DMS153 treated with DMSO at 0.1 percent for 48 hours (cell line): ENCODE results near the gene PAX2.
"Not testable (repeated sequence)": the region's sequence is repeated elsewhere in the genome, so short reads cannot be mapped to it uniquely, and the experiment has no call there.

ENCODE experiments used
- DNase-seq: peaks from one replicate; lab custom pipeline; 2025; ENCODE audit not compliant: unreplicated experiment; lab: John Stamatoyannopoulos, UW

PAX2 gene

DNA sequence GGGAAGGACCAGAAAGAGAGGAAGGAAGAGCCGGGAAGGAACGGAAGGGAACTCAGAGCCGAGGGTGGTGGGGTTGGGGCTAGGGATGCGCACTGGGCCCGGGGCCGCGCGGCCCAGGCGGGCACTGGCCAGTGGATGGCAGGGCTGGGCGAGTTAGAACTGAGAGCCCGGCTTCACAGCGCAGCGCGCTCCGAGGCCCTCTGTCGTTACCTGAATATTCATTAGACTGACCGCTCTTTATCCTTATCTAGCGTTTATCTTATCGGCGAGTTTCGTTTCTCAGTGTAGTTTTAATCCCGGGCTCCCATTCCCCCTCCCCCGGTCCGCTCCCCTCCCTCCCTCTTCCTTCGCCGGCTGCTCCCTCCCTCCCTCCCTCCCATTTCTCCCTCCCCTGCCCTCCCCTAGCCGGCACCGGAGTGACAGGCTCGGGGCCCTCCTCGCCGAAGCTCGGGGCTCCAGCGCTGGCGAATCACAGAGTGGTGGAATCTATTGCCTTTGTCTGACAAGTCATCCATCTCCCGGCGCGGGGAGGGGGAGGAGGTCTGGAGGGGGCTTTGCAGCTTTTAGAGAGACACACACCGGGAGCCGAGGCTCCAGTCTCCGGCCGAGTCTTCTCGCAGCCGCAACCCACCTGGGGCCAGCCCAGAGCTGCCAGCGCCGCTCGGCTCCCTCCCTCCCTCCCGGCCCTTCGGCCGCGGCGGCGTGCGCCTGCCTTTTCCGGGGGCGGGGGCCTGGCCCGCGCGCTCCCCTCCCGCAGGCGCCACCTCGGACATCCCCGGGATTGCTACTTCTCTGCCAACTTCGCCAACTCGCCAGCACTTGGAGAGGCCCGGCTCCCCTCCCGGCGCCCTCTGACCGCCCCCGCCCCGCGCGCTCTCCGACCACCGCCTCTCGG, at the start of gene PAX2:
Gene PAX2, plus strand, starts transcription at position 596 of the 895 bp plus-strand sequence. CDS start 679 bp downstream, outside the sequence.
- no peak for DNase-seq

DNA sequence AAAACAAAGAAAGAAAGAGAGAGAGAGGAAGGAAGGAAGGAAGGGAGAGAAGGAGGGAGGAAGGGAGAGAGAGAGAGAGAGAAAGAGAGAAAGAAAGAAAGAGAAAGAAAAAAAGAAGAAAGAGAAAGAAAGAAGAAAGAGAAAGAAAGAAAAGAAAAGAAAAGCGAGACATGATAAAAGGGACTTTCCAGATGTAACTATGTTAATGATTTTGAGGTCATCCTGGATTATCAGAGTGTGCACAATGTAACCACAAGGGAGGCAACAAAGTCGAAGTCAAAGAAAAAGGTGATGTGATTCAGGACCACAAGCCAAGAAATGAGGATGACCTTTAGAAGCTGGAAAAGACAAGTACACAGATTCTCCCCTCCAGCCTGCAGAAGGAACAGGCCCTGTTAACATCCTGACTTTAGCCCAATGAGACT, 48.9 kb upstream of the PAX2 start:
- DNase-seq, result no peak

DNA sequence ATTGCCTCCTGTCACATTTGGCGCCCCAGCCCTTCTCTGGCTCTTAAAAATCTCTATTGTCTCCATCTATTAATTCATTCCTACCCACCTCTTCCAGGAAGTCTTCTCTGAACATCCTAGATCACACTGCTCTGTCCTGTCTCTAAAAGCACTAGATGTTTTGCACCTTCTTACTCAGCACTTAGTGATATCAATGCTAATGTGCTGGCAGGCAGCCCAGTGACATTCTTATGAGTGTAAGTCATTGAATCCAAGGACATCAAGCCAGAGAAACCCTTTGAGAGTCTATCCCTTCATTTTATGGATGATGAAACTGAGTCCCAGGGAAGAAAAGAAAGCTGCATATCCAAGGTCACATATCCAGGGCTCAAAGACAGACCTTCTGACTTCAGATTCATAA, 48.3 kb upstream of the PAX2 start:
- no peak for DNase-seq

DNA sequence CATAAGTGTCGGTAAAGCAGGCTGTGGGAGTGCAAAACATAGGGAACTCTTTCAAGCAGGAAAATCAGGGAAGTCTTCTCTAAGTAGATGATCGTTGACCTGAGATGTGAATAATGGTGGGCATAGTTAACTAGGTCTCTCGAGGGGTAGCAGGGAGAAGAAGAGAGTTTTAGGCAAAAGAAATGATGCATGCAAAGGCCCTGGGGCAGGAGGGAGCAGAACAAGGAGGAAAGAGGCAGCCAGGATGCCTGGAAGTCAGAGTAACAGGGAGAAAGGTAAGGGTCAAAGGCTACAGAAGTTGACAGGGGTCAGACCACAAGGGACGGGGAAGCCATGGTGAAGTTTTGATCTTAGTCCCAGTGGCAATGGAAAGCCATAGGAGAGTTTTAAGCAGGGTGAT, 47.8 kb upstream of the PAX2 start:
- DNase-seq, result no peak

DNA sequence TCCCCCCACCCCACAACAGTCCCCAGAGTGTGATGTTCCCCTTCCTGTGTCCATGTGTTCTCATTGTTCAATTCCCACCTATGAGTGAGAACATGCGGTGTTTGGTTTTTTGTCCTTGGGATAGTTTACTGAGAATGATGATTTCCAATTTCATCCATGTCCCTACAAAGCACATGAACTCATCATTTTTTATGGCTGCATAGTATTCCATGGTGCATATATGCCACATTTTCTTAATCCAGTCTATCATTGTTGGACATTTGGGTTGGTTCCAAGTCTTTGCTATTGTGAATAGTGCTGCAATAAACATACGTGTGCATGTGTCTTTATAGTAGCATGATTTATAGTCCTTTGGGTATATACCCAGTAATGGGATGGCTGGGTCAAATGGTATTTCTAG, 43.7 kb upstream of the PAX2 start:
- not testable (repeated sequence) for DNase-seq

DNA sequence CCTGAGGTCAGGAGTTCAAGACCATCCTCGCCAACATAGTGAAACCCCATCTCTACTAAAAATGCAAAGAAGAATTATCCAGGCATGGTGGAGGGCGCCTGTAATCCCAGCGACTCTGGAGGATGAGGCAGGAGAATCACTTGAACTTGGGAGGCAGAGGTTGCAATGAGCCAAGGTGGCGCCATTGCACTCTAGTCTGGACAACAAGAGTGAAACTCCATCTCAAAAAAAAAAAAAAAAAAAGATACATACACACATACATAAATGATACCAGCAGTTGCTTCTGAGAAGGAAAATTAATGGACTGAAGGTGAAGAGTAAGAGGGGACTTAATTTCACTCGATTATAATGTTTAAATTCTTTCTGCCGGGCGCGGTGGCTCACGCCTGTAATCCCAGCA, 40.2 kb upstream of the PAX2 start:
- no peak for DNase-seq

DNA sequence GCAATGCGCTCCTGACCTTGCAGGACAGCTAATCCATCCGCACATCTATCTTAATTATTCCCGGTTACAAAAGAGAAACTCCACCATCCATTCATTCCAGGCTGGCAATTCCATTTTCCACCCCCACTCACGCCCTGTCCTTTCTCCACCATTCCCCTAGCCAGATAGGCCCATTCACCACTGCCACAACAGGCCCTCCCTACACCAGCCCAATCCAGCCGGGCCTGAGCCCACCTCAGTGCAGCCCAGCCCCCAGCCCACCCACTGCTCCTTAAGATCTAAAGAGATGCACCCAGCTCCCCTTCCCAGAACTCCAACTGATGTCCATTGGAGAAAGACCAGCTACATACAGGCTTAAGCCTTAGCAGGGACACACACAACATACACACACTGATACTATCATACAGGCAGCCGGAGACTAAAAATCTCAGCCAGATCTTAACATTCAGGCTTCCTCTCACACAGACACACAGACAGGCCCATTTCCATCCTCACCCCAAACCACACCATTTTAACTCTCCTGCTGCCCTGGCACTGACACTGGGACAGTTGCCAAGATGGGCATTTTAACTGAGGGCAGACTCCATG, 38.0 kb upstream of the PAX2 start:
- DNase-seq, result no peak

DNA sequence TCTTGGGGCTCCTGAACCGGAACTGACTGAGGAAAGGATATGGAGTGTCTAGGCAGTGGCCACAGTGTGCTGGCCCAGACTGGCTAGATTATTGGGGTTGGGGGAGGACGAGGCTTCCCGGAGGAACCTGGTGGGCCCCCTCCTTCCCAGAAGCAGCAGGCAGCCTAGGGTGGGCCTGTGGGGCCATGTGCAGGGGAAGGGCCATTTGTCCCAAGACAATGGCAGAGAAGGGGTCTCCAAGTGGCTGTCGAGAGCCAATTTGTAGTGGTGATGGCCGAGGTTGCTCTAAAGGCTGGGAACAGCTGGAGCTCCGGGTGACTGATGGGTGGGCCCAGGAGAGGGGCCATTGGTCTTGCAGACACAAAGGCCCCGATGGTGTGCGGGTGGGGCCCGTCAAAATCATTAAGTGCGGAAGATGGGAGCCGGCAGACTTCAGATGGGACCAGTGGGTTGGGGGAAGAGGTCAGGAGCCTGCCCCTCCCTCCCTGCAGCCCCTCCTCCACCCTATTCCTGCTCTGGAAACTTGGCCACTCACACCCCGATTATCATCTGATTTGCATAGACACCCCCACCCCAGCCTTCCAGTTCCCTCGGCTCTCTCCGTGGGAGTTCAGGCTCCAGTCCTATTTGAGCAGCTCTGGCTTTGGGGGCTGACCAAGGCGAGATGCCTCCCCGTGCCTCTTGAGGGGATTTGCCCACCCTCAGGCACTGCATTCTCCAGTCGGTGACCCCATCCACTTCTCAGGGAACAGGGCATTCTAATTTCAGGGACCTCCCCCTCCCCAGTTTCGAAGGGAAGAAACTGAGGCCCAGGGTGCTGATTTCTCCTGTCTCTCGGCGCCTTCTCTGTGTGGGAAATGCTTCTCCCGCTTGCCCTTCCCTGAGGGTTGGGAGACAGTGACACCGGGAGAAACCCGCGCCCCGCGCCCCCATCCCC, 36.0 kb upstream of the PAX2 start:
- no peak for DNase-seq

DNA sequence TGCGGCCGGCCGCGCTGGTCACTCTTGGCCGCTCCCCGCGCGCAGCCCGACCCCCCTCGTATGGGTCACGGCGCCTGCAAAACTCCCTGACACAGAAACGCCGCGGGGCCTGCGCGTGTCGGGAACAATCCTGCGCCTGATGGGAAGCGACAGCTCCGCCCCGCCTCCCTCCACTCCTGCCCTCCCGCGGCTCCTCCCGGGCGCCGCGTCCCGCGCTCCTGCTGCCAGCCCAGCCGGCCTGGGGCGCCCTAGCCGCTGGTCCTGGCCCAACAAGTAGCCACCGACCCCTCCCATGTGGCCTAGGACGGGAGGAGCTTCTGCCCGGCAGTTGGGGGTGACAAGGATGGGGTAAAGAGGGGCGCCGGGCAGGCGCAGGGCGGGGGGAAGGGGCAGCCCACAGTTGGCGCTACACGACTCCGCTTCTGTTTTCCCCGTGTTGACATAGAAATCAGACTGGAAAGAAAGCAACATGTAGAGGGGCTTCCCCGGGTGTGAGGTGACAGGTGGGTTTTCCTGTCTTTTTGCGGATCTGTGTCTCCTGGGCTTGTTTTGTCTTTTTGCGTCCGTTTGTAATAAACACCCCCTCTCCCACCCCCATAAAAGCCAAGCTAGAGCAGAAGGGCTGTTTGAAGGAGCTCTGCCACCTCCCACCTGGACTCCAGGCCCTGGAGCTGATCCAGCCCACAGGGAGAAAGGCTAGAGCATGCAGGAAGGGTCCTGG, 35.1 kb upstream of the PAX2 start:
- DNase-seq, result no peak

DNA sequence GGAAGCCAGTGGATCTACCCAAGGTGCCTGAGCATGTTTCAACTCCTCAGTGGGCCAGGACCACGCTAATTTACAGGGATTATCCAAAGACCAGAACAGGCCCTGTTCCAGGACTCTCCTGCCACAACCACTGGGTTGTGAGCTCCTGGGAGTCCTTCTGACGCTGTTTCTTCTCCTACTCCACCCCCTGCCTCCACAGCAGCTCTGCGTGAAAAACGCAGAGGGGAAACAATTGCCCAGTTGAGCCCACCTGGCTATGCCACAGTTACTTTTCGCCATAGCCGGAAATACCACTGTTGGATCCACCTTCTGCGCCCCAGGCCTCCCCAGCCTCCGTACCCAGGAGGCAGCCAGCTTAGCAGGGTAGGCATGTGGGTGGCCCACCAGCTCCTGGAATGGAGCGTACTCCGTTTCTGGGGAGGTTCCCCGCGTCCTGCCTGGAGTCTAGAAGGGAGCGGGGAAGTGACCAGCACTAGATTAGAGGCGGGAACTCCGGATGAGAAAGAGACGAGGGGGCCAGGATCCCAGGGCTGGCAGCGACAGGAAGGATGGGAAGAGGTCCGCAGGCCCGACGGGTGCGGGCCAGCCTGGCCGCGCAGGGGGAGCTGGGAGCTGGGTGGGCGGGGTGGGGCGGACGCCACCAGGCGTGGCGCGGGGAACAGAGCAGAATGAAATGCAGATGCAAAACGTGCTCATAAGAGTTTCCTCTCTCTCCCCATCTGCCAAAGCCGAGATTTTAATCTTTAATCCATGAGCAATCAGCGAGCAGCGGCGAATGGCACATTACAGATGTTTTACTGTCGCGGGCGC, 32.1 kb upstream of the PAX2 start:
- no peak for DNase-seq

DNA sequence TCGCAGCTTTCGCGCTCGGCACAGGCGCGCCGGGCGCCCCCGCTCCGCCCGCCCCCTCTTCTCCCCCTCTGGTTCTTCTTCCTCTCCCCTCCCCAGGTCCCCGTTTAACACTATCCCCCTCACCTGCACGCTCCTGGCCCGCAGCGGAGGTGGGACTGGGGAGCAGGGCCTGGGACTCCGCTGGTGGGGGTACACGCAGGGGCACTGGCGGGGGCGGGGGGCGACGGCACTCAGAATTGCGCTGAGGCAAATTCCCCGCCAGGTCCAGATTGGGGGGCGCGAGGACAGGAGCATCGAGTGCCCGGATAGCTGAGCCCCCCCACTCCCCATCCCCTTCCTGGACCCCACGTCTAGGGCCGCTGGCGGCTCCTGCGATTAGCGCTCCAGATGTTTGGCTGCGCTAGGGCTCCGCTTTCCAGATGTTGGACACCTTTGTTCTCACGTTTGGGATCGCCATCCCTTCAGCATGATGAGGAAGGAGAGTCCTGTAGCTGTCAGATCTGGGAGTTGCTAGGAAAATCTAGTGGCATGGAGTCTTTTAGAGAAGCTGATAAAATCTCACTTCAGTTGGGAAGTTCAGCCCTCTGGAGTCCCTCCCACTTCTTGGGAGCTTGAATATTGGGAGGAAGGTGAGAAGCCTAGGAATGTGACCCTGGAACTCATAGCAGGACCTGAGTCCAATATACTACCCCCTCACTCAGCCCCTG, 31.4 kb upstream of the PAX2 start:
- no peak for DNase-seq

DNA sequence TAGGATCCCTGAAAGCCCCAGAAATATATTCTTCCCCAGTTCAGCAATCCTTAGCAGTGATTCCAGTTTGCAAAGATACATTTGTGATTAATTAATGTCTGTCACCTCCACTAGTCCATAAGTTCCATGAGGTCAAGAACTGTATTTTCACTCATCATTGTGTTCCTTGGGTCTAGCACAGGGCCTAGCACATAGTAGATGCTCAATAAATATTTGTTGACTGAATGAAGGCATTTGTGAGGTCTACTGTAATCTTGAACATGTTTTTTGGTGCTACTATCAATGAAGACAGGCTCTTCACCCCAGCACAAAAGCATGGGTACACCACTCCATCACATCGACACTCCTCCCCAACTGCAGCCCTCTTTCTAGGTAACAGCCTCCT, 30.8 kb upstream of the PAX2 start:
- DNase-seq, result no peak

DNA sequence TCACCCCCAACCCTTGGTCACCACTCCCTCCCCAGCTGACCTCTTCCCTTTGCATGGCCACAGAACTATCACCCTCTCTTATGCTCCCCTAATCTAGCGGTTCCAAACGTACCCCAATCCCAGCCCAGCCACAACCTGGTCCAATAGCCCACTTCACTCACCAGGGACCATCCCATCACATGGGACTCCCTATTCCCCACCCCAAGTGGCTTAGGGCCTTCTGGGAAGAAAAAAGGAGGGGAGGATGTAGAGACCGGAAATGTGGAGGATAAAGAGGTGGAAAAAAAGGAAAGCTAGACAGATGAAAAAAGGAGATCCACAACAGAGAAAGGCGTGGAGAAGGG, 30.3 kb upstream of the PAX2 start:
- DNase-seq, result no peak

DNA sequence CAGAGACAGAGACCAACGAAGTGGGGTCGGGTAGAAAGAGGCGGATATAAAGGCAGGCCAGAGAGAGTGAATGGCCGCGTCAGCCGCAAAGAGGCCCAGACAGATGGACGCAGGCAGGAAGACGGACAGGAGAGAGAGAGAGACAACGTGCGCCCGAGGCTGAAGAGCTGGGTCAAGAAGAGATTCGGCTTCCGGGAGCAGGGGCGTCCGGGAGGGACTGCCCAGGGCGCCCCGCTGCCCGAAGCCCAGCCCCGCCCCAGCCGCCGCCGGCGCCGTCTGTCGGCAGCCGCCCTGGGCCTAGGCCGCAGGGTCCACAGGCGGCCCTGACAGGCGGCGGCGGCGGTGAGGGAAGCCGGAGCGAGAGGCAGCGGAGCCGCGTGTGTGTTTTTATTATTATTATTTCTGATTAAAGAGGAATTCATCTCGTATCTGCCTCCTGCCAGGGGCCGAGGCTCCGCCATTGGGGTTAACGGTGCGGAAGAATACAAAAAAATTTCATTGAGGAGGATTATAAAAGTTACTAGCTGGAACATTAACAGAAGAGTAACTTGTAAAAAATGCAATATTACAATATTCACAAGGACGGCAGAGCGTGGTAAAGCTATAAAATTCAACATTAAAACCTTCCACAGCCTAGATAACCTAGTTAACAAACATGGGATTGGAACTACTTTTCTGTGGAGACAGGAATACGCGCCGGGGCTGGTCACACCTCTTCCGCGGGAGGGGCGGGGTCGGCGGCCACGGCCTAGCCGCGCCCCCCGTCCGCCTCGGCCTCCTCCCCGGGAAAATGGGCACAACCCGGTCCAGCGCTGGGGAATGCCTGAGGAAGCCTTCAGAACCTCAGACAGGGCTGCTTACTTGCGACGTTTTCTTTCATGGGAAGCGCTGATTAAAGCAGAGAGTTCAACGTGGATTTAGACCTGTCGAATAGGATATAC, 29.7 kb upstream of the PAX2 start:
- no peak for DNase-seq

DNA sequence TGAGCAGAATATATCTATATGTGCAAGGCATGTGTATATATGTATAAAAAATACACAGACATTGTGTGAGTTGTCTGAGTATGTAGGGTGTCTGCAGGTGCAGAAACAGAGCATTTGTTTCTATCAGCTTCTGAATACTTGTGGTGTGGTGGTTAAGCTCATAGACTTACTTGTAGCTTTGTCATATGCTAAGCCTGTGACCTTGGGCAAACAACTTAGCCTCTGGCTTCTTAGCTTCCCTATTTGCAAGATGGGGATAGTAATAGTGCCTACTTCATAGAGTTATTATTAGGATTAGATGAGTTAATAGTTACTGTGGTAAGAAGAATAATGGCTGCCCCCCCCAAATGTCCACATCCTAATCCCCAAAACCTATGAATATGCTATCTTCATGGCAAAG, 28.2 kb upstream of the PAX2 start:
- DNase-seq, result no peak

DNA sequence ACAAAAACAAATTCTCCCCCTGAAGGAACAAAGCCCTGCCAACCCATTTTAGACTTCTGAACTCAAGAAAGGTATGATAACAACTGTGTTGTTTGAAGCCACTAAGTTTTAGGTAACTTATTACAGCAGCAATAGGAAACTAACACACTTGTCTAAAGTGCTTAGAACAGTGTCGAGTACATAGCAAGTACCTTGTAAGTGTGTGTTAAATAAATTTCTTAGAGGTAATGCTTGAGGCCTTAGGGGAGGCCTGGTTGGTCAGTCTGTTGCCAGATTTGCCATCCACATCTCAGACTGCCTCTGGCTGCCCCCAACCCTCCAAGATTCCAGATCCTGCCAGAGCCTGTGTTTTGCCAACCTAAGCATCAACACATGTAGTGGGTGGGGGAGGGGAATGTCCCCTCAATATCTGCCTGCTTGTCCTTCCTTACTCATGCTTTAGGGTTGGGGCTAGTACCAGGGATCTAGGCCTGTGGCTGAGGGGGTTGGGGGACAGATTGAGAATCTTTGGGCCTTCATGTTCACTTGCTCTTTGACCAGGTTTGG, 27.1 kb upstream of the PAX2 start:
- no peak for DNase-seq

DNA sequence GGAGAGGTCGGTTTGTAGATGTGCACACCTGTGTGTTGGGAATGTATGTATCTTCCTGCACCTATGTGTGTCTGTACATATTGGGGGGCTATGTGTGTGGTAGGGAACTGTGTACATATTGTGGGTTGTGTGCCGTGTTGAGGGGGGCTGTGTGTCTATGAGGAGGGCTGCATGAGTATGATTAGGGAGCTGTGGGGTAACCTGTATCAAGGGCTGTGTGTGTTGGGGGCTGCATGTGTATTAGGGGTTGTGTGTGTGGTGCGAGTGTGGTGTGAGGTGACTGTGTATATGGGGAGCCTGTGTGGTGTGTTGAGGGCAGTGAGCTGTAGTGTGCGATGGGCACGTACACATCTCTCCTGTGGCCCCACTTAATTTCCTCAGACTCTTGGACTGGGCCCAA, 22.2 kb upstream of the PAX2 start:
- DNase-seq, result no peak
